SU-DHL-6 (cell line): ENCODE measurements around the gene GZMM.

Experiments used
- CTCF ChIP-seq: fragments of 200-600 bp; sonication (generic); IDR thresholded peaks from one replicate; pipeline ENCODE4 v1.5.1; 2017; ENCODE audit warnings: antibody characterized with exemption, mild to moderate bottlenecking, low read length, moderate library complexity; ENCODE audit not compliant: insufficient read depth, poor library complexity, severe bottlenecking
- EZH2phosphoT487 ChIP-seq: fragments of 200-600 bp; sonication (generic), shearing (Covaris generic); conservative IDR thresholded peaks from 2 replicates; pipeline ENCODE4 v1.6.1; 2018; ENCODE audit warnings: mild to moderate bottlenecking, antibody characterized with exemption, low read length, moderate library complexity, mixed read lengths

GRCh38 chr19:535017-535835 is 8.6 kb upstream of the GZMM start:
- TF ChIP-seq CTCF (no peak), EZH2phosphoT487 (no peak)
